ENCODE measurements around the gene ITPRIP. TPM values are rescaled to one million over a fixed set of nuclear protein-coding genes. Genes with fewer than 3 reads are reported as not detected.

The ITPRIP gene
- total RNA-seq, 2 donors from 2014 or later = 27.8 to 29.7 TPM

- Mint-ChIP-seq H3K9me3 (no peaks in the 10 kb centered on the region), H3K4me3 (peak overlapping the region; percentile 84 to 86), H3K27ac (peak overlapping the region; percentile 53), H3K27me3 (ENCODE audit: low read depth) (no peaks in the 10 kb centered on the region), H3K36me3 (ENCODE audit: insufficient read depth in 2 of 2) (peaks cover 3 to 5% of the 10 kb centered on the region in 2 donors), H3K4me1 (ENCODE audit: low read depth) (peaks cover 100% of the 10 kb centered on the region)
- DNase-seq = no peak
- no peak for ATAC-seq (replicated peaks in 1 of 2)
Observed at GRCh38 chr10:104327745-104328645, 10.3 kb downstream of the ITPRIP start.

GRCh38 chr10:104326991-104327610 is 11.2 kb downstream of the ITPRIP start:
- H3K27ac Mint-ChIP-seq = peak overlapping the region; percentile 26
- H3K4me3 Mint-ChIP-seq = peak overlapping the region; percentile 84 to 86
- DNase-seq (no peak), ATAC-seq (replicated peaks in 1 of 2) (no peak)
- peaks cover 100% of the 10 kb centered on the region for H3K4me1 Mint-ChIP-seq (ENCODE audit: low read depth)
- H3K36me3 Mint-ChIP-seq (ENCODE audit: insufficient read depth in 2 of 2) = peaks cover 3 to 5% of the 10 kb centered on the region in 2 donors
- no peaks in the 10 kb centered on the region for H3K27me3 Mint-ChIP-seq (ENCODE audit: low read depth)
- no peaks in the 10 kb centered on the region for H3K9me3 Mint-ChIP-seq

- Mint-ChIP-seq H3K36me3 (ENCODE audit: insufficient read depth in 2 of 2) (peaks cover 3 to 5% of the 10 kb centered on the region in 2 donors), H3K27me3 (ENCODE audit: low read depth) (no peaks in the 10 kb centered on the region), H3K4me1 (ENCODE audit: low read depth) (peaks cover 93% of the 10 kb centered on the region), H3K27ac (peak overlapping the region; percentile 71), H3K9me3 (no peaks in the 10 kb centered on the region), H3K4me3 (peak overlapping the region; percentile 55 to 60)
- DNase-seq (no peak), ATAC-seq (replicated peaks in 1 of 2) (no peak)
Observed at GRCh38 chr10:104325436-104326435, 12.5 kb downstream of the ITPRIP start.

- H3K27me3 Mint-ChIP-seq (ENCODE audit: low read depth) = no peaks in the 10 kb centered on the region
- peaks cover 85% of the 10 kb centered on the region for H3K4me1 Mint-ChIP-seq (ENCODE audit: low read depth)
- H3K9me3 Mint-ChIP-seq = no peaks in the 10 kb centered on the region
- DNase-seq (no peak), ATAC-seq (replicated peaks in 1 of 2) (no peak)
- H3K27ac Mint-ChIP-seq = peak overlapping the region; percentile 25
- H3K36me3 Mint-ChIP-seq (ENCODE audit: insufficient read depth in 2 of 2) = peaks cover 3 to 5% of the 10 kb centered on the region in 2 donors
- H3K4me3 Mint-ChIP-seq = peak overlapping the region; percentile 55 to 60
Observed at GRCh38 chr10:104324931-104325330, 13.3 kb downstream of the ITPRIP start.

- DNase-seq (no peak), ATAC-seq (replicated peaks in 1 of 2) (no peak)
- Mint-ChIP-seq H3K4me1 (ENCODE audit: low read depth) (peaks cover 84% of the 10 kb centered on the region), H3K27me3 (ENCODE audit: low read depth) (no peaks in the 10 kb centered on the region), H3K9me3 (no peaks in the 10 kb centered on the region), H3K4me3 (peak overlapping the region; percentile 55 to 60), H3K36me3 (ENCODE audit: insufficient read depth in 2 of 2) (peaks cover 3 to 5% of the 10 kb centered on the region in 2 donors), H3K27ac (peak overlapping the region; percentile 44)
Observed at GRCh38 chr10:104324221-104324686, 14.0 kb downstream of the ITPRIP start.

- ATAC-seq (replicated peaks in 1 of 2) (no peak), DNase-seq (no peak)
- Mint-ChIP-seq H3K4me1 (ENCODE audit: low read depth) (peaks cover 84% of the 10 kb centered on the region), H3K9me3 (no peaks in the 10 kb centered on the region), H3K27ac (peak overlapping the region; percentile 59), H3K4me3 (peak overlapping the region; percentile 55 to 60), H3K36me3 (ENCODE audit: insufficient read depth in 2 of 2) (peaks cover 3 to 5% of the 10 kb centered on the region in 2 donors), H3K27me3 (ENCODE audit: low read depth) (no peaks in the 10 kb centered on the region)
Observed at GRCh38 chr10:104323760-104324201, 14.5 kb downstream of the ITPRIP start.

- H3K36me3 Mint-ChIP-seq (ENCODE audit: insufficient read depth in 2 of 2) = peaks cover 3 to 5% of the 10 kb centered on the region in 2 donors
- ATAC-seq (replicated peaks in 1 of 2) (no peak), DNase-seq (no peak)
- H3K9me3 Mint-ChIP-seq = no peaks in the 10 kb centered on the region
- peaks cover 82% of the 10 kb centered on the region for H3K4me1 Mint-ChIP-seq (ENCODE audit: low read depth)
- peak overlapping the region; percentile 55 to 65 for H3K4me3 Mint-ChIP-seq
- no peaks in the 10 kb centered on the region for H3K27me3 Mint-ChIP-seq (ENCODE audit: low read depth)
- H3K27ac Mint-ChIP-seq = peak overlapping the region; percentile 95
Observed at GRCh38 chr10:104323085-104323484, 15.2 kb downstream of the ITPRIP start.

GRCh38 chr10:104322416-104322782 is 15.9 kb downstream of the ITPRIP start:
- H3K4me1 Mint-ChIP-seq (ENCODE audit: low read depth) = peaks cover 76% of the 10 kb centered on the region
- H3K9me3 Mint-ChIP-seq = no peaks in the 10 kb centered on the region
- H3K36me3 Mint-ChIP-seq (ENCODE audit: insufficient read depth in 2 of 2) = peaks cover 3 to 5% of the 10 kb centered on the region in 2 donors
- ATAC-seq (replicated peaks in 1 of 2) = peak; percentile 13 to 49
- H3K27ac Mint-ChIP-seq = peak overlapping the region; percentile 95
- DNase-seq = no peak
- no peaks in the 10 kb centered on the region for H3K27me3 Mint-ChIP-seq (ENCODE audit: low read depth)
- peak overlapping the region; percentile 55 to 65 for H3K4me3 Mint-ChIP-seq

GRCh38 chr10:104321725-104322415 is 16.4 kb downstream of the ITPRIP start:
- peak overlapping the region; percentile 55 to 65 for H3K4me3 Mint-ChIP-seq

GRCh38 chr10:104321226-104321625 is 17.0 kb downstream of the ITPRIP start:
- DNase-seq (no peak), ATAC-seq (replicated peaks in 1 of 2) (no peak)
- Mint-ChIP-seq H3K9me3 (no peaks in the 10 kb centered on the region), H3K27ac (peak overlapping the region; percentile 95), H3K27me3 (ENCODE audit: low read depth) (no peaks in the 10 kb centered on the region), H3K36me3 (ENCODE audit: insufficient read depth in 2 of 2) (peaks cover 3 to 5% of the 10 kb centered on the region in 2 donors), H3K4me3 (no peak overlapping the region), H3K4me1 (ENCODE audit: low read depth) (peaks cover 64% of the 10 kb centered on the region)

More at GRCh38 chr10:104321725-104322415, 16.4 kb downstream of the ITPRIP start:
- Mint-ChIP-seq H3K9me3 (no peaks in the 10 kb centered on the region), H3K27ac (peak overlapping the region; percentile 95), H3K27me3 (ENCODE audit: low read depth) (no peaks in the 10 kb centered on the region), H3K36me3 (ENCODE audit: insufficient read depth in 2 of 2) (peaks cover 3 to 5% of the 10 kb centered on the region in 2 donors), H3K4me1 (ENCODE audit: low read depth) (peaks cover 70% of the 10 kb centered on the region)
- DNase-seq = no peak
- ATAC-seq (replicated peaks in 1 of 2) = no peak

- no peaks in the 10 kb centered on the region for H3K27me3 Mint-ChIP-seq (ENCODE audit: low read depth)
- peaks cover 0 to 5% of the 10 kb centered on the region in 2 donors for H3K36me3 Mint-ChIP-seq (ENCODE audit: insufficient read depth in 2 of 2)
- peak overlapping the region; percentile 42 for H3K27ac Mint-ChIP-seq
- DNase-seq = no peak
- H3K4me1 Mint-ChIP-seq (ENCODE audit: low read depth) = peaks cover 42% of the 10 kb centered on the region
- ATAC-seq (replicated peaks in 1 of 2) = peak in 1 of 2 donors; percentile 11
- H3K4me3 Mint-ChIP-seq = no peak overlapping the region
- H3K9me3 Mint-ChIP-seq = no peaks in the 10 kb centered on the region
Observed at GRCh38 chr10:104318810-104319741, 19.2 kb downstream of the ITPRIP start.

Measured in activated T-cell treated with anti-CD3 and anti-CD28 coated beads, Interleukin-2, amount 50 U/mL, for 72 hours (primary cell).